WTC11 (cell line): ENCODE data around the gene SLIT1. TPM values are rescaled to one million over a fixed set of nuclear protein-coding genes. Genes with fewer than 3 reads are reported as not detected.

Source experiments
- ATAC-seq: fragments of 200-7000 bp; cut with Tn5 transposase; 2 replicates; pipeline ENCODE4 v1.10.0; 2021; ENCODE audit warnings: mild to moderate bottlenecking, moderate library complexity
- CTCF ChIA-PET: fragments of 300-600 bp; sonication (Branson Sonifier 250); formaldehyde crosslinking; loops from one replicate; lab custom pipeline; 2021; ENCODE audit warnings: antibody characterized with exemption; lab: Charles Lee
- POLR2A ChIA-PET: fragments of 350-600 bp; sonication (Branson Sonifier 250); formaldehyde crosslinking; loops from one replicate; lab custom pipeline; 2021; ENCODE audit warnings: antibody characterized with exemption; lab: Charles Lee
- DNase-seq: peaks from one replicate; pipeline ENCODE4 v3.0.0; 2021; ENCODE audit warnings: low spot score
- H3K27ac Mint-ChIP-seq: 2 replicates; pipeline ENCODE4 v1.8.0; 2021; ENCODE audit warnings: mixed read lengths
- H3K27me3 Mint-ChIP-seq: 2 replicates; pipeline ENCODE4 v1.8.0; 2021; ENCODE audit warnings: low read depth, mild to moderate bottlenecking, moderate library complexity, mixed read lengths
- H3K36me3 Mint-ChIP-seq: 2 replicates; pipeline ENCODE4 v1.8.0; 2021; ENCODE audit warnings: mixed read lengths
- H3K4me1 Mint-ChIP-seq: 2 replicates; pipeline ENCODE4 v1.8.0; 2022; ENCODE audit warnings: mixed read lengths
- H3K4me3 Mint-ChIP-seq: 2 replicates; pipeline ENCODE4 v1.8.0; 2021; ENCODE audit warnings: mild to moderate bottlenecking, moderate library complexity, mixed read lengths
- H3K9me3 Mint-ChIP-seq: 2 replicates; pipeline ENCODE4 v1.8.0; 2021; ENCODE audit warnings: mixed read lengths
- CREB1 ChIP-seq: sonication (generic); formaldehyde crosslinking; IDR thresholded peaks from 2 replicates; pipeline ENCODE4 v1.8.0; 2023; ENCODE audit warnings: mild to moderate bottlenecking, missing genetic modification reagents
- FOXJ3 ChIP-seq: sonication (generic); formaldehyde crosslinking; IDR thresholded peaks from 2 replicates; pipeline ENCODE4 v1.9.0; 2021; ENCODE audit warnings: missing genetic modification reagents, mild to moderate bottlenecking, borderline replicate concordance
- GTF2I ChIP-seq: fragments of 250-450 bp; sonication (Bioruptor Pico); conservative IDR thresholded peaks from 2 replicates; pipeline ENCODE4 v1.4.0; 2021; ENCODE audit warnings: mild to moderate bottlenecking
- MYBL2 ChIP-seq: sonication (generic); formaldehyde crosslinking; IDR thresholded peaks from 2 replicates; pipeline ENCODE4 v1.8.1; 2023; ENCODE audit warnings: mild to moderate bottlenecking, moderate library complexity, missing genetic modification reagents
- NFYB ChIP-seq: sonication (generic); formaldehyde crosslinking; conservative IDR thresholded peaks from 2 replicates; pipeline ENCODE4 v1.8.0; 2022; ENCODE audit warnings: low read depth, missing genetic modification reagents
- PRRX2 ChIP-seq: fragments of 250-450 bp; sonication (Bioruptor Pico); IDR thresholded peaks from 2 replicates; pipeline ENCODE4 v1.8.0; 2021; ENCODE audit warnings: mild to moderate bottlenecking
- RELA ChIP-seq: sonication (generic); formaldehyde crosslinking; IDR thresholded peaks from 2 replicates; pipeline ENCODE4 v1.8.1; 2022; ENCODE audit warnings: missing genetic modification reagents, mild to moderate bottlenecking, borderline replicate concordance
- SP1 ChIP-seq: sonication (generic); formaldehyde crosslinking; conservative IDR thresholded peaks from 2 replicates; pipeline ENCODE4 v1.8.1; 2022; ENCODE audit warnings: missing genetic modification reagents
- TCF7 ChIP-seq: sonication (generic); formaldehyde crosslinking; IDR thresholded peaks from 2 replicates; pipeline ENCODE4 v1.8.0; 2022; ENCODE audit warnings: mild to moderate bottlenecking, low read depth, missing genetic modification reagents, moderate library complexity
- ZNF317 ChIP-seq: sonication (generic); formaldehyde crosslinking; IDR thresholded peaks from 2 replicates; pipeline ENCODE4 v1.8.1; 2023; ENCODE audit warnings: low read depth, mild to moderate bottlenecking, moderate library complexity, missing genetic modification reagents, borderline replicate concordance
- total RNA-seq: library from RNA; stranded (reverse); gene quantifications from 3 replicates; pipeline ENCODE4 v1.2.3, GENCODE V29; 2021
- TF ChIP-seq, protein P1 (sequence below): fragments of 250-450 bp; sonication (Bioruptor Pico); IDR thresholded peaks from 2 replicates; pipeline ENCODE4 v1.8.0; 2021; ENCODE audit warnings: mild to moderate bottlenecking
- TF ChIP-seq, protein P2 (sequence below): sonication (generic); formaldehyde crosslinking; conservative IDR thresholded peaks from 2 replicates; pipeline ENCODE4 v1.8.1; 2022; ENCODE audit warnings: mild to moderate bottlenecking, missing genetic modification reagents
- TF ChIP-seq, protein P3 (sequence below): fragments of 250-450 bp; sonication (Bioruptor Pico); IDR thresholded peaks from 2 replicates; pipeline ENCODE4 v1.9.0; 2021; ENCODE audit warnings: mild to moderate bottlenecking
- TF ChIP-seq, protein P4 (sequence below): sonication (generic); formaldehyde crosslinking; IDR thresholded peaks from 2 replicates; pipeline ENCODE4 v1.8.1; 2023; ENCODE audit warnings: mild to moderate bottlenecking, missing genetic modification reagents, moderate library complexity
- TF ChIP-seq, protein P5 (sequence below): sonication (generic); formaldehyde crosslinking; IDR thresholded peaks from 2 replicates; pipeline ENCODE4 v1.8.1; 2022; ENCODE audit warnings: mild to moderate bottlenecking, missing genetic modification reagents, moderate library complexity, borderline replicate concordance
- TF ChIP-seq, protein P6 (sequence below): sonication (generic); formaldehyde crosslinking; IDR thresholded peaks from 2 replicates; pipeline ENCODE4 v1.8.0; 2022; ENCODE audit warnings: mild to moderate bottlenecking, missing genetic modification reagents
- TF ChIP-seq, protein P7 (sequence below): sonication (generic); formaldehyde crosslinking; IDR thresholded peaks from 2 replicates; pipeline ENCODE4 v1.8.0; 2023; ENCODE audit warnings: mild to moderate bottlenecking, missing genetic modification reagents
- TF ChIP-seq, protein P8 (sequence below): sonication (generic); formaldehyde crosslinking; IDR thresholded peaks from 2 replicates; pipeline ENCODE4 v1.8.1; 2023; ENCODE audit warnings: mild to moderate bottlenecking, missing genetic modification reagents, borderline replicate concordance

Gene SLIT1
- total RNA-seq, 1 experiment from 2014 or later: 1.6 TPM

DNA sequence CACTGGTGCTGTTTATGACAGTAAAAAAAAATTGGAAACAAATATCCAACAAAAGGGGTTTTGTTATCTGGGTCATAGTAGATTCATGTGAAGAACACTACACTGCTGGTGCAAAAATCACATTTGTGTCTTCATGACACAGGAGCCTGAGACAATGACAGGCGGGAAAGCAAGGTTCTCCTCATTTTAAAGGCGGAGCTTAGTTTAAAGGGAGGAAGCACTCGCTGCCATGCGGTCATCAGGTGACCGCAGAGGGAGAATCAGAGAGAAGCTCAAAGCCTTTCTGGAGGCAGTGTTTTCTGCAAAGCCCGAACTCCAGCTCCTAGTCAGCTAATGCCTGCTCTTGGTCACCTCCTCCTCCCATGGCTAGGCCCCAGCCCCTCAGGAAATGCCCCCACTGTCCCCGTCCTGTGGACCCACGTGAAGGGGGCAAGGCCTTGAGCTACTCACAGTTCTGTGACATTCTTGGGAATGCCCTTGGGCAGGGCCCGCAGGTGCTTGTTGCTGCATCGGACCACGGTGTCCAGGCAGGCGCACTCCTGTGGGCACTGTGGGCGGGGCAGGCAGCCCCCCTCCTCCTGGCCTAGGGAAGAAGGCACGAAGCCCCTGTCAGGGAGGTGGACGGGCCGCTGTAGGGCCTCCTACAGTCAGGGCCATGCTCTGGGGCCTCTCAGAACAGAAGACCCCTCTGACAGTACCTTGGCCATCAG is 146.1 kb downstream of the SLIT1 start (continued):
- no peak for TF ChIP-seq FOXJ3 (CRISPR knock-in tag)
- TF ChIP-seq, protein P1, sequence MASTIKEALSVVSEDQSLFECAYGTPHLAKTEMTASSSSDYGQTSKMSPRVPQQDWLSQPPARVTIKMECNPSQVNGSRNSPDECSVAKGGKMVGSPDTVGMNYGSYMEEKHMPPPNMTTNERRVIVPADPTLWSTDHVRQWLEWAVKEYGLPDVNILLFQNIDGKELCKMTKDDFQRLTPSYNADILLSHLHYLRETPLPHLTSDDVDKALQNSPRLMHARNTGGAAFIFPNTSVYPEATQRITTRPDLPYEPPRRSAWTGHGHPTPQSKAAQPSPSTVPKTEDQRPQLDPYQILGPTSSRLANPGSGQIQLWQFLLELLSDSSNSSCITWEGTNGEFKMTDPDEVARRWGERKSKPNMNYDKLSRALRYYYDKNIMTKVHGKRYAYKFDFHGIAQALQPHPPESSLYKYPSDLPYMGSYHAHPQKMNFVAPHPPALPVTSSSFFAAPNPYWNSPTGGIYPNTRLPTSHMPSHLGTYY (CRISPR knock-in tag): no peak

DNA sequence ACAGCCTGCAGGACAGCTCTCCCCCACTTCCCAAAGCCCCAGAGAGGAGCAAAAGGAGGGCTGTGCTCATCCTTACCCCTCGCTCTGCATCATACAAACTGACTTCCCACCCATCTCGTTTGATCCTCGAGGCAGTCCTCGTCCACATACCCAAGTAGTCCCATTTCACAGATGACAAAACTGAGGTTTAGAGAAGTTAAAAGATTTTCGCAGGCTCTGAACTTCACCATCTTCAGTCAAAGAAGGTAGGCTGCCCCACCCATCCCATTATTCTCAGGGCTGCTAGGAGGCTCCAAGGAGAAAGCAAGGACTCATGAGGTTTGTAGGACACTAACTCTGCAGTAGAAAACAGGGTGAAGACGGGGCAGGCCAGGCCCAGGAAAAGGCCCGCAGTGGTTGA is 147.1 kb downstream of the SLIT1 start:
- CTCF ChIA-PET: interaction anchor here (0.7 to 5.7 kb wide), 14 partner anchors 9 to 664 kb away, joined by 3 to 98 read pairs (median 20); no protein-coding TSS in a partner anchor
- Mint-ChIP-seq H3K36me3 (no peaks in the 10 kb centered on the region), H3K27me3 (peaks cover 5% of the 10 kb centered on the region), H3K27ac (no peak overlapping the region), H3K4me1 (peaks cover 18% of the 10 kb centered on the region), H3K4me3 (no peak overlapping the region), H3K9me3 (no peaks in the 10 kb centered on the region)
- POLR2A ChIA-PET: no interaction called here
- DNase-seq (no peak), ATAC-seq (no peak)
- TF ChIP-seq, protein P2, sequence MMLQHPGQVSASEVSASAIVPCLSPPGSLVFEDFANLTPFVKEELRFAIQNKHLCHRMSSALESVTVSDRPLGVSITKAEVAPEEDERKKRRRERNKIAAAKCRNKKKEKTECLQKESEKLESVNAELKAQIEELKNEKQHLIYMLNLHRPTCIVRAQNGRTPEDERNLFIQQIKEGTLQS (CRISPR knock-in tag): no peak
- TF ChIP-seq PRRX2 (CRISPR knock-in tag): no peak
- TF ChIP-seq, protein P3, sequence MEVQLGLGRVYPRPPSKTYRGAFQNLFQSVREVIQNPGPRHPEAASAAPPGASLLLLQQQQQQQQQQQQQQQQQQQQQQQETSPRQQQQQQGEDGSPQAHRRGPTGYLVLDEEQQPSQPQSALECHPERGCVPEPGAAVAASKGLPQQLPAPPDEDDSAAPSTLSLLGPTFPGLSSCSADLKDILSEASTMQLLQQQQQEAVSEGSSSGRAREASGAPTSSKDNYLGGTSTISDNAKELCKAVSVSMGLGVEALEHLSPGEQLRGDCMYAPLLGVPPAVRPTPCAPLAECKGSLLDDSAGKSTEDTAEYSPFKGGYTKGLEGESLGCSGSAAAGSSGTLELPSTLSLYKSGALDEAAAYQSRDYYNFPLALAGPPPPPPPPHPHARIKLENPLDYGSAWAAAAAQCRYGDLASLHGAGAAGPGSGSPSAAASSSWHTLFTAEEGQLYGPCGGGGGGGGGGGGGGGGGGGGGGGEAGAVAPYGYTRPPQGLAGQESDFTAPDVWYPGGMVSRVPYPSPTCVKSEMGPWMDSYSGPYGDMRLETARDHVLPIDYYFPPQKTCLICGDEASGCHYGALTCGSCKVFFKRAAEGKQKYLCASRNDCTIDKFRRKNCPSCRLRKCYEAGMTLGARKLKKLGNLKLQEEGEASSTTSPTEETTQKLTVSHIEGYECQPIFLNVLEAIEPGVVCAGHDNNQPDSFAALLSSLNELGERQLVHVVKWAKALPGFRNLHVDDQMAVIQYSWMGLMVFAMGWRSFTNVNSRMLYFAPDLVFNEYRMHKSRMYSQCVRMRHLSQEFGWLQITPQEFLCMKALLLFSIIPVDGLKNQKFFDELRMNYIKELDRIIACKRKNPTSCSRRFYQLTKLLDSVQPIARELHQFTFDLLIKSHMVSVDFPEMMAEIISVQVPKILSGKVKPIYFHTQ (CRISPR knock-in tag): no peak
- TF ChIP-seq MYBL2 (CRISPR knock-in tag): no peak
- TF ChIP-seq RELA (CRISPR knock-in tag): no peak
- TF ChIP-seq, protein P4, sequence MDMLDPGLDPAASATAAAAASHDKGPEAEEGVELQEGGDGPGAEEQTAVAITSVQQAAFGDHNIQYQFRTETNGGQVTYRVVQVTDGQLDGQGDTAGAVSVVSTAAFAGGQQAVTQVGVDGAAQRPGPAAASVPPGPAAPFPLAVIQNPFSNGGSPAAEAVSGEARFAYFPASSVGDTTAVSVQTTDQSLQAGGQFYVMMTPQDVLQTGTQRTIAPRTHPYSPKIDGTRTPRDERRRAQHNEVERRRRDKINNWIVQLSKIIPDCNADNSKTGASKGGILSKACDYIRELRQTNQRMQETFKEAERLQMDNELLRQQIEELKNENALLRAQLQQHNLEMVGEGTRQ (CRISPR knock-in tag): no peak
- TF ChIP-seq, protein P5, sequence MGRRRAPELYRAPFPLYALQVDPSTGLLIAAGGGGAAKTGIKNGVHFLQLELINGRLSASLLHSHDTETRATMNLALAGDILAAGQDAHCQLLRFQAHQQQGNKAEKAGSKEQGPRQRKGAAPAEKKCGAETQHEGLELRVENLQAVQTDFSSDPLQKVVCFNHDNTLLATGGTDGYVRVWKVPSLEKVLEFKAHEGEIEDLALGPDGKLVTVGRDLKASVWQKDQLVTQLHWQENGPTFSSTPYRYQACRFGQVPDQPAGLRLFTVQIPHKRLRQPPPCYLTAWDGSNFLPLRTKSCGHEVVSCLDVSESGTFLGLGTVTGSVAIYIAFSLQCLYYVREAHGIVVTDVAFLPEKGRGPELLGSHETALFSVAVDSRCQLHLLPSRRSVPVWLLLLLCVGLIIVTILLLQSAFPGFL (CRISPR knock-in tag): no peak
- no peak for TF ChIP-seq TCF7 (CRISPR knock-in tag)
- TF ChIP-seq, protein P6, sequence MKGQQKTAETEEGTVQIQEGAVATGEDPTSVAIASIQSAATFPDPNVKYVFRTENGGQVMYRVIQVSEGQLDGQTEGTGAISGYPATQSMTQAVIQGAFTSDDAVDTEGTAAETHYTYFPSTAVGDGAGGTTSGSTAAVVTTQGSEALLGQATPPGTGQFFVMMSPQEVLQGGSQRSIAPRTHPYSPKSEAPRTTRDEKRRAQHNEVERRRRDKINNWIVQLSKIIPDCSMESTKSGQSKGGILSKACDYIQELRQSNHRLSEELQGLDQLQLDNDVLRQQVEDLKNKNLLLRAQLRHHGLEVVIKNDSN: no peak
- no peak for TF ChIP-seq GTF2I (CRISPR knock-in tag)
- TF ChIP-seq ZNF317 (CRISPR knock-in tag): no peak
- TF ChIP-seq SP1: no peak
- no peak for TF ChIP-seq NFYB (CRISPR knock-in tag)
- TF ChIP-seq, protein P7, sequence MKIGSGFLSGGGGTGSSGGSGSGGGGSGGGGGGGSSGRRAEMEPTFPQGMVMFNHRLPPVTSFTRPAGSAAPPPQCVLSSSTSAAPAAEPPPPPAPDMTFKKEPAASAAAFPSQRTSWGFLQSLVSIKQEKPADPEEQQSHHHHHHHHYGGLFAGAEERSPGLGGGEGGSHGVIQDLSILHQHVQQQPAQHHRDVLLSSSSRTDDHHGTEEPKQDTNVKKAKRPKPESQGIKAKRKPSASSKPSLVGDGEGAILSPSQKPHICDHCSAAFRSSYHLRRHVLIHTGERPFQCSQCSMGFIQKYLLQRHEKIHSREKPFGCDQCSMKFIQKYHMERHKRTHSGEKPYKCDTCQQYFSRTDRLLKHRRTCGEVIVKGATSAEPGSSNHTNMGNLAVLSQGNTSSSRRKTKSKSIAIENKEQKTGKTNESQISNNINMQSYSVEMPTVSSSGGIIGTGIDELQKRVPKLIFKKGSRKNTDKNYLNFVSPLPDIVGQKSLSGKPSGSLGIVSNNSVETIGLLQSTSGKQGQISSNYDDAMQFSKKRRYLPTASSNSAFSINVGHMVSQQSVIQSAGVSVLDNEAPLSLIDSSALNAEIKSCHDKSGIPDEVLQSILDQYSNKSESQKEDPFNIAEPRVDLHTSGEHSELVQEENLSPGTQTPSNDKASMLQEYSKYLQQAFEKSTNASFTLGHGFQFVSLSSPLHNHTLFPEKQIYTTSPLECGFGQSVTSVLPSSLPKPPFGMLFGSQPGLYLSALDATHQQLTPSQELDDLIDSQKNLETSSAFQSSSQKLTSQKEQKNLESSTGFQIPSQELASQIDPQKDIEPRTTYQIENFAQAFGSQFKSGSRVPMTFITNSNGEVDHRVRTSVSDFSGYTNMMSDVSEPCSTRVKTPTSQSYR (CRISPR knock-in tag): no peak
- TF ChIP-seq, protein P8, sequence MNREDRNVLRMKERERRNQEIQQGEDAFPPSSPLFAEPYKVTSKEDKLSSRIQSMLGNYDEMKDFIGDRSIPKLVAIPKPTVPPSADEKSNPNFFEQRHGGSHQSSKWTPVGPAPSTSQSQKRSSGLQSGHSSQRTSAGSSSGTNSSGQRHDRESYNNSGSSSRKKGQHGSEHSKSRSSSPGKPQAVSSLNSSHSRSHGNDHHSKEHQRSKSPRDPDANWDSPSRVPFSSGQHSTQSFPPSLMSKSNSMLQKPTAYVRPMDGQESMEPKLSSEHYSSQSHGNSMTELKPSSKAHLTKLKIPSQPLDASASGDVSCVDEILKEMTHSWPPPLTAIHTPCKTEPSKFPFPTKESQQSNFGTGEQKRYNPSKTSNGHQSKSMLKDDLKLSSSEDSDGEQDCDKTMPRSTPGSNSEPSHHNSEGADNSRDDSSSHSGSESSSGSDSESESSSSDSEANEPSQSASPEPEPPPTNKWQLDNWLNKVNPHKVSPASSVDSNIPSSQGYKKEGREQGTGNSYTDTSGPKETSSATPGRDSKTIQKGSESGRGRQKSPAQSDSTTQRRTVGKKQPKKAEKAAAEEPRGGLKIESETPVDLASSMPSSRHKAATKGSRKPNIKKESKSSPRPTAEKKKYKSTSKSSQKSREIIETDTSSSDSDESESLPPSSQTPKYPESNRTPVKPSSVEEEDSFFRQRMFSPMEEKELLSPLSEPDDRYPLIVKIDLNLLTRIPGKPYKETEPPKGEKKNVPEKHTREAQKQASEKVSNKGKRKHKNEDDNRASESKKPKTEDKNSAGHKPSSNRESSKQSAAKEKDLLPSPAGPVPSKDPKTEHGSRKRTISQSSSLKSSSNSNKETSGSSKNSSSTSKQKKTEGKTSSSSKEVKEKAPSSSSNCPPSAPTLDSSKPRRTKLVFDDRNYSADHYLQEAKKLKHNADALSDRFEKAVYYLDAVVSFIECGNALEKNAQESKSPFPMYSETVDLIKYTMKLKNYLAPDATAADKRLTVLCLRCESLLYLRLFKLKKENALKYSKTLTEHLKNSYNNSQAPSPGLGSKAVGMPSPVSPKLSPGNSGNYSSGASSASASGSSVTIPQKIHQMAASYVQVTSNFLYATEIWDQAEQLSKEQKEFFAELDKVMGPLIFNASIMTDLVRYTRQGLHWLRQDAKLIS (CRISPR knock-in tag): no peak
- TF ChIP-seq CREB1 (CRISPR knock-in tag): no peak
